Glomerular visceral epithelial cell (primary cell): ENCODE measurements around the gene CLEC16A.

Experiments used
- DNase-seq: peaks from one replicate; pipeline ENCODE4 v3.0.0-alpha.2; 2016; ENCODE audit errors: extremely low spot score

Gene CLEC16A

GRCh38 chr16:11175787-11176341 lies 231.5 kb downstream of the CLEC16A start:
- no peak for DNase-seq

DNA sequence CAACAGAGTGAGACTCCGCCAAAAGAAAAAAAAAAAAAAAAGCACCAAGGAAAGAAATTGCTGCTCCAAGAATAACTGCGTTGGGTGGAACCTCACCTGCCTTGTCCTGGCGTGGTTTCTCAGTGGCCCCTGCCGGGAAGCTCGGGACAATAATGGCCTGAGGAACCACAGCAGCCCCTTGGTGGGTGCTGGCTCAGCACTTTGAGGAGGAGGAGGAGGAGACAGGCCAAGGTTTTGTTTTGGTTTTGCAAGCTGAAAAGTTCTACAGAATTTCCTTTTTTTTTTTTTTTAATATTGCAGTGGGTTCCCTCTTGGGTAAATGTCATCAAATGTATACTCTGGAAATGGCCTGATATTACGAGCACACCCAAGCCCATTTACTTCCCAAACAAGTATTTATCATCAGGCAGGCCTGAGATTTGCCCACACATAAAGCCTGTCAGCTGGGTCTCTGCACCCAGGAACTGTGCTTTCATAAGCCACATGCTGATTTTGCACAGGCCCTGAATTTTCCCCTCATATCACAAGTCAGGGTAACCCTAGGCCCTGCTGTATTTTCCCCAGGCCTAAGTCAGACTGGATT lies 233.3 kb downstream of the CLEC16A start:
- no peak for DNase-seq

DNA sequence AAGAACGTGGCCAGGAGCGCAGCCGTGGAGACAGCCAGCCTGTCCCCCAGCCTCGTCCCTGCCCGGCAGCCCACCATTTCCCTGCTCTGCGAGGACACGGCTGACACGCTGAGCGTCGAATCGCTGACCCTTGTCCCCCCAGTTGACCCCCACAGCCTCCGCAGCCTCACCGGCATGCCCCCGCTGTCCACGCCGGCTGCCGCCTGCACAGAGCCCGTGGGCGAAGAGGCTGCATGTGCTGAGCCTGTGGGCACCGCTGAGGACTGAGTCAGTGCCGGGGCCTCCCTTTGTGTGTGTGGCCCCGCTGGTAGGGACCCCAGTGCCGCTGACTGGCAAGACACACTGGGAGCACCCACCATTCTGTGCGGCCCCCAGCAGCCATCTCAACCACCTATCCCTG lies 234.1 kb downstream of the CLEC16A start:
- DNase-seq, result no peak

- DNase-seq, result no peak
Observed at GRCh38 chr16:11179574-11179973, 235.2 kb downstream of the CLEC16A start.

DNA sequence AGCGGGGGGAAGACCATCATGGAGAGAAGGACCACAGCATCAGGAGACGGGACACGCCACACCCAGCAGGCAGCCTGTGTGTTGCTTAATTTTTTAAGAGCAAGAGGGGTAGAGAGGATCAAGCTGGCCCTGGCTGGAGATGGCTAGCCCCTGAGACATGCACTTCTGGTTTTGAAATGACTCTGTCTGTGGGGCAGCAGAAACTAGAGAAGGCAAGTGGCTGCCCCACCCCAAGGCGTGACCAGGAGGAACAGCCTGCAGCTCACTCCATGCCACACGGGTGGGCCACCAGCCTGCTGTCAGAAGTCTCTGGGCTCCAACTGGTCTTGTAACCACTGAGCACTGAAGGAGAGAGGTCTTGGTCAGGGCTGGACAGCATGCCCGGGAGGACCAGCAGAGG lies 236.1 kb downstream of the CLEC16A start:
- no peak for DNase-seq

- DNase-seq, result no peak
Observed at GRCh38 chr16:11181242-11181898, 237.0 kb downstream of the CLEC16A start.

DNA sequence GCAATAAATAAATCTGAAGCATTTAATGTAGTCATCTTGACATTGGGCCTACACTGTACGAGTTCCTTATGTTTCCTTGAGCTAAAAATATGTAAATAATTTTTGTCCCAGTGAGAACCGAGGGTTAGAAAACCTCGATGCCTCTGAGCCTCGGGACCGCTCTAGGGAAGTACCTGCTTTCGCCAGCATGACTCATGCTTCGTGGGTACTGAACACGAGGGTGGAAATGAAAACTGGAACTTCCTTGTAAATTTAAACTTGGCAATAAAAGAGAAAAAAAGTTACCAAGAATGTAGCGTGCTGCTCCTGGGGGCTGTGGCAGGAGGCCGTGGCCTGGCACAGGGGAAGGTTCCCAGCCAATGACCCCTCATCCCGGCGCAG lies 237.5 kb downstream of the CLEC16A start:
- peak; percentile 13 for DNase-seq

DNA sequence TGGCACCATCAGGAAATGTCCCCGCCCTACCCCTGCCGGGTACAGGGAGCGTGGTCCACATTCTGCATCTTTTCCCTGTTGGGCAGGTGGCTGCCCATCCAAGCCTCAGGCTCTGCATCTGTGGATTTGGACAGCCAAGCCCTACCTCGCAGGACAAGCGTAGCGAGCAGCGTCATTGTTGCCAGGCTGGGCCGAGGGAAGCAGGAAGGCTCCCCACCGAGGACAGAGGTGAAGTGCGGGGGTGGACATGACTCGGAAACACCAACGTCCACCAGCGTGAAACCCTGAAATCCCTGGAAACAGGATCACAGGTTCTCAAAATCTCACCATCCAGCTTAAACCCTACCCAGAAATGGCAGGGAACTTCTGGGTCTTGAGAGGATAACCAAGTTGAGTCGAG lies 238.0 kb downstream of the CLEC16A start:
- no peak for DNase-seq

- DNase-seq, result no peak
Observed at GRCh38 chr16:11183035-11183812, 238.9 kb downstream of the CLEC16A start.

GRCh38 chr16:11183951-11184350 lies 239.6 kb downstream of the CLEC16A start:
- no peak for DNase-seq

GRCh38 chr16:11187522-11188023 lies 243.2 kb downstream of the CLEC16A start:
- no peak for DNase-seq

GRCh38 chr16:11188801-11189740 lies 244.7 kb downstream of the CLEC16A start:
- no peak for DNase-seq

DNA sequence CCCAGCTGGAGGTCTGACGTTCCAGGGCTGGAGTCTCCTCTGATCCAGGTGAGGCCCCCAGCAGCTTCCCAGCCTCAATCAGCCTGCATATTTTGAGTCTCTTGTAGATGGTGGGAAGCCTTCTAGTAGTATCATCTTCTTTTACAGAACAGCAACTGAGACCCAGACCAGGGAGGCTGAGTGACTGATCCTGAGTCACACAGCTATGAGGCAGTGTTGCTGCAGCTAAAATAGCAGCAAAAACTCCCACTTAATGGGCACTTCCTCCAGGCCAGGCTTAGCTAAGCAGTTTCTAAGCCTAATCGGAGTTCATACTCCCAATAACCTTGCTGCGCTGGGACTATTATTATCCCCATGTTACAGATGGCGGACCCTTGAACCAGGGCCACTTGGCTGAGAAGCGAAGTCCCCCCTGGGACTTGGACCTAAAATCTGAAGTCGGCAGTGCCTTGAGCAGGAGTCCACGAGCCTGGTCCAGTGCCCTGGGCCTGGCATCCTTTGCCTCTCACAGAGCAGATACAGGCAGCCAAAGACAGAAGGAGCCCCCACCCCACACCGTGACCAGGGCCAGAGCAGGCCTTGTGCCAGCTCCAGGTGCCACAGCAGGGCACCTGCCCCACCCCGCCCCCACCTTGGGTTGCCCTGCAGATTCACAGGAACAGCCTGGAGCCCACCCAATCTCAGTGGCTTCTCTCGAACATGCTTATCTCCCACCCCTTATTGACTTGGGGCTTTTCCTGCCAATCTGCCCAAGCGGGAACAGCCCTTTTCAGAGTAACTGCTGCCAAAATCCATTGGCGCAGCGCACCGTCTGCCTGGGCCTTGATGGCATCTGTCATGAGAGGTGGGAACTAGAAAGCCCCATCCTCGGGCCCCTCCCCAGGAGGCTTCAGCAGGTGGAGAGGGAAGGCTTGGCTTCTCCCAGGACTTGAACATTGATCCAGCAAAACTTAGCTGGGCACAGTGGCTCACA lies 246.5 kb downstream of the CLEC16A start:
- DNase-seq, result no peak

DNA sequence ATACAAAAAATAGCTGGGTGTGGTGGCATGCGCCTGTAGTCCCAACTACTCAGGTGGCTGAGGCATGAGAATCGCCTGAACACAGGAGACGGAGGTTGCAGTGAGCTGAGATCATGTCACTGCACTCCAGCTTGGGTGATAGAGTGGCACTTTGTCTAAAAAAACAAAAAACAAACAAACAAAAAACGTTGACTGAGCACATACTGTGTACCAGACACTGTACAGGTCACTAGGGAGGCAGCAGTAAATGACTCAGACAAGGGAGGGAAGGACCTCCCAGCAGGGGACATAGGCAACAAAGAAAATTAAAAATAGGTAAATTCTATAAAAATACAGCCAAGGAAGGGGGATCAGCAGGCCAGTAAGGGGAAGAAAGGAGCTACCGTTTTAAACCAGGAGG lies 247.3 kb downstream of the CLEC16A start:
- DNase-seq, result no peak

DNA sequence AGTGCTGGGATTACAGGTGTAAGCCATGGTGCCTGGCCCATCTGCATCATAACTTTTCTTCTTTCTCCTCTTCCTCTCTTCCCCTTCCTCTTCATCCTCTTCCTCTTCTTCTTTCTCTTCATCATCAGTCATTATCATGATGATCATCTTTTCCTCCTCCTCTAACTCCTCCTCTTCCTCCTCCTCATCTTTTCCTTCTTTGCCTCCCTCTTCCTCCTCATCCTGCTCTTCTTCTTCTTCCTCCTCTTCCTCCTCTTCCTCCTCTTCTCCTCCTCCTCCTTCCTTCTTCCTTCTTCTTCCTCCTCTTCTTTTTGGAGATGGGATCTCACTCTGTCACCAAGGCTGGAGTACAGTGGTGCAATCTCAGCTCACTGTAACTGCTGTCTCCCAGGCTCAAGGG lies 249.1 kb downstream of the CLEC16A start:
- DNase-seq, result no peak

- no peak for DNase-seq
Observed at GRCh38 chr16:11194913-11195312, 250.5 kb downstream of the CLEC16A start.

- no peak for DNase-seq
Observed at GRCh38 chr16:11196286-11196828, 252.0 kb downstream of the CLEC16A start.

GRCh38 chr16:11198375-11198774 lies 254.0 kb downstream of the CLEC16A start:
- DNase-seq, result no peak

- DNase-seq, result no peak
Observed at GRCh38 chr16:11198828-11199227, 254.5 kb downstream of the CLEC16A start.

DNA sequence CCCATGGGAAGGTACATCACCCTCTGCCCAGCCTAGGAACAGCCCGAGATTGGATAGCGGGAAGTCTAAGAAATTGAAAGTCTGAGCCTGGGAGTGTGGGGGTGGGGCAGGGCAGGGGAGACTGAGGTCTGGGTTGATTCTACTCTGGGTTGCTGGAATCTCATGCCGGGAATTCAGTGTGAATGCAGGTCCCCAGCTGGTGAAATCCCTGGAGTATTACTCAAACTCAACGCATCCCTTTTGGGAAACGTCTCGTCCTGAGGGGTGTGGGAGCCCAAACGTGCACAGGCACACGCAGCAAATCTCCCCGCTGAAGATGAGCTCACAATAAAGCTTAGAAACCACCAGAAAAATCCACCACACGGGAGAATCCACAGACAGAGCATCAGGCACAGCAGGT lies 256.2 kb downstream of the CLEC16A start:
- DNase-seq, result no peak
